HG02943 (cell line): ENCODE data around the gene TAPT1.

Source experiments
- ATAC-seq: cut with Tn5 transposase; IDR thresholded peaks from one replicate; pipeline ENCODE4 v1.9.1; 2021; ENCODE audit warnings: mild to moderate bottlenecking, low read depth, moderate library complexity; ENCODE audit not compliant: unreplicated experiment

Gene TAPT1

DNA sequence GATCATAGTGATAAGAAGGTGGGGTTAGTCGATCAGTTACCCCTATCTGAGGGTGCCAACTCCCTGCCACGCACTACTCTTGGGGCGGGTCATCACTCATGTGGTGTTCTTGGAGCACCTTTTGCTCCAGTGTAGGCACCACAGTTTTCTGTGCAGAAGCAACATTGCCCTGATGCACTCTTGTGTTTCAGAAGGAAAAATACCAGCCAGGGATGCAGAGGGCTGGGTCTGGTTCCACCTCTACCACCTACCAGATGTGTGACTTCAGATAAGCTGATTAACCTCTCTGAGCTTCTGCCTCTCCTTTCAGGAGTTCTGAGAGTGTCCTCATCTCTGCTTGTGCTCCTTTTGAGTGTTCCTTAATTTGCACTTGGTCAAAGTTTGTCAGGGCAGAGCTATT, 112.5 kb downstream of the TAPT1 start:
- ATAC-seq, result no peak

DNA sequence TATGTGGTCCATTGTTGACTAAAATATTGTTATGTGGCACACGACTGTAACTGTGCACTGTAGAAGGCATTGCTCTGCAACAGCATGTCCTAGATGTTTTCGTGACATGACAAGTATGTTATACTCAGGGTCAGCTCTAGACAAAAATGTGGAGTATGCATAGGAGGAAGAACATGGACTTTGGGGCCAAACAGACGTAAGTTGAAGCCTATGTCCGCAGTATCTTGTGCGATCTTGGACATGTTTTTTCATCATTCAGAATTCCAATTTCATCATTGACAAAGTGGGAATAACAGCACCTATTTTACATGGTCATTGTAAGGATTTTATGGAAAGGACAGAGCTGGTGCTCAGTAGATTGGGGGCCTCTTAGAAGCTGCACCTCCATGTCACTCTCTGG, 114.7 kb downstream of the TAPT1 start:
- no peak for ATAC-seq

DNA sequence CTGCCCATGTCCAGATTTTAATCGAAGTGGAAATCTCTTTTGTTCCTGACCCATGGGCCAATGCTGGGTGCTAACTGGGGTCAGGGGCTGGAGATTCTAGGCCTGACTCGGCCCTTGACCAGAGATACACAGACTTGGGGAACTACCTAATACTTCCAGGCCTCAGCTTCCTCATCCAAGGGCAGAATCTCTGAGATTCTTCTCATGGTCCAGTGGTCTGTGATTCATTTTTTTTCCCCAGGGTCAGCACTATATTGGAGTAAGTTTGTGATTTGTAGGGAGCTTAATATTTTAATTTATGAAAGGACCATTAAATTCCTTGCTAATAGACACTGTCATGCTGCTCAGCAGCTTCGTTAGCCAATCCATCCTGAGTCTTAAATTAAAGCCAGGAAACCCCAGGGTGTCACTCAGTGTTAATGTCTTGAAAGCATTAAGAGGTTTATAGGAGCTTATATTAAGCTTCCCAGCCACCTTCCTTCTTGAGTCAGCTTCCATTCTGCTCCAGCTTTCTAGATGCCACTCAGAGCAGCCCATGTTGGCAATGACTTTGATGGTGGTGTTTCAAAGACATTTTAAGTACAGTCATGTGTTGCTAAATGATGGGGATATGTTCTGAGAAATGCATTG, 115.5 kb downstream of the TAPT1 start:
- no peak for ATAC-seq
